ENCODE measurements around the gene GOLPH3. TPM values are rescaled to one million over a fixed set of nuclear protein-coding genes. Genes with fewer than 3 reads are reported as not detected.

The GOLPH3 gene
- total and polyA plus RNA-seq, 2 of the 8 experiments (the other 6 are each of a cell fraction or from before 2014, with no cell fraction given), result 53.7 to 93.6 TPM

GRCh38 chr5:32160228-32160627 lies 13.9 kb downstream of the GOLPH3 start (continued):
- TF ChIP-seq CHD7 (IDR thresholded peaks at IDR 0.05; ENCODE audit: insufficient replicate concordance, low read length) (no peak), RAD21 (IDR thresholded peaks at IDR 0.05 in 1 of 2, conservative IDR thresholded peaks at IDR 0.05 in 1 of 2; ENCODE audit: low read depth in 2 of 2, low read length in 2 of 2) (no peak)

Data from H1 (cell line).